Activated CD8-positive, alpha-beta memory T cell treated with anti-CD3 and anti-CD28 coated beads for 1 hour (primary cell): Measurements from ENCODE around the gene EMX1.

ENCODE experiments used
- DNase-seq, 2 donors: peaks; one replicate each; pipeline ENCODE4 v3.0.0-alpha.2; 2020; ENCODE audit warnings: low read depth in 1 of 2; ENCODE audit errors: extremely low read depth in 1 of 2

EMX1 gene

DNA sequence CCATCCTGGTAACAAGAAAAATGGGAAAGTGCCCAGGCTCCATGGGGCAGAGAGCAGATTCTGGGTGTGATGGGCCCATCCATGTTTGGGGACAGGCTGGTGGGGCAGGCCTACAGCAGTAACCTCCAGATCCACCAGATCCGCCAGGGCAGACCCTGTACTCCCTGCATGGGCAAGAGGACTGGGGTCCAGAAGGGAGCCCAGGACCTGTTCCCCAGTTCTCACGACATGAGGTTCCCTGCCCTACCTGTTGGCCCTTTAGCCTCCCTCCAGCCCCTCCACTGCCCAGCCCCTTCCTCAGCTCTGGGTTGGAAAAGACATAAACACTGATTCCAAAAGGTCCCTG is 38.7 kb downstream of the EMX1 start:
- no peak for DNase-seq

DNA sequence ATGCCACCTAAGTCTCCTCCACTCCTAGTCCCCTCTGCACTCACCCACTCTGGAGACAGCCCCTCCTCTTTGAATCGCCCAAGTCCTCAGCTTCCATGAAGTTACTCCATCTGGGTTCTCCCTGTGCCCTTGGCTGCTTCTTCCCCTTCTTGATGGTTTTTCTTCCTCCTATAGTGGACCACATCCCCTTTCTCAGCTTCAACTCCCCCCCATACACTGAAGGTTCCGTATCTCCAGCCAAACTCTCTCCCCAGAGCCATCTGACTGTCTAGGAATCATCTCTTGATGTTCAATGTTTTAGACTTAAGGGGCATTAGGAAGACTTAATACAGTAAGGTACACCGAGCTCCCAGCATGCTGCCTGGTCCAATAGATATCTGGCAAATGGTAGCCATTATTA is 39.6 kb downstream of the EMX1 start:
- DNase-seq = no peak

DNA sequence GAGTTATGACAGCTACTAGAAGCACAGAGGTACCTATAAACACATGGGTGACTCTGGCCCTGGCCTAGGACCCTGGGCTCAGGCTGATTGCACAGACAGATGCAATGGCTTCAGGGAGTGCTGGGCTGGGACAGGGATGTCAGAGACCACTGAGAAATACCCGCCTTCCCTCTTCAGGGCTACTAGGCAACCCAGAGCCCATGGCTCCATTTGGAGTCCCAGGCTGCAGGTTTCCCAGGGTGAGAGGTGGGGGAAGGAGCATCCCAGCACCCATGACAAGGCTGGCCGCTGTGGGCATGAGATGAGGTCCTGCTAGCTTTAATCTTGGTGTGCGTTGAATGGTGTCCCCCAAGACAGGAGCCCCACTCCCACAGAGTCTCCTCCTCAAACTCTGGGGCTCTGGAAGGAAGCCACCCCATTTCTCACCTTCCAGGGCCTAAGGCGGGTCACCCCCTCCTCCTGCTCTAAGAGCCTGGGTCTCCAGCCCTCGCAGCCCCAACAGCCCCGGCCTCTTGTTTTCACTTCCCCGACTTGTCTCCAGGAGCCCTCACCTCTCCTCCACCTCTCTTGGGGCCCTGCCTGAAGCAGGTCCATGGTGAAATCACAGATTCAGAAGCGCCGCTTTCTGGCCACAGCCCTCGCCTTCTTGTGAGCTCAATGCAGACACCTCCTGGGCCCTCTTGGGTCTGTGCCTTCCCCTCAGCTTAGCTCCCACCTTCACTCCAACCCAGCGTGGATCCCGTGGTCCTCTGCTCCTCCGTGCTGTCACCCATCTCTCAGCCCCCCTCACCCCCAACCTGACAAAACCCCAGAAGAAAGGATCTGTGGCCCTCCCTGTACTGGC is 41.4 kb downstream of the EMX1 start:
- no peak for DNase-seq

DNA sequence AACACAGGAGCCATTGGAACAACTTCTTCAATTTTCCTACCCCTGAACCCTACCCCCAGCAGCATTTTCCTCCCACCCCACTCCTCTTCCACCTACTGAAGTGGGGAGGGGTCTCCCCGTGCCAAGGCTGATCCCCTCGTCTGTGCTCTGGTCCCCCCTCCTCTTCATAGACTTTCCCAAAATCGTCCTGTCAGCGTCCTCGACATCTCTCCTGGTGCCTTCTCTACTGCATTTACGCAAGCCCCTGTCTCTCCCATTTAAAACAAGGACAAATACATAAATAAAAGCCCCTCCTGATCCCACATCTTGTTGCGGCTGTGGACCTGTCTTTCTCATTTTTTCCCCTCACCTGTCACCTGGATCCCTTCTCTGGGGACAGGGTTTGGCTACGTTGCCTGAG is 42.2 kb downstream of the EMX1 start:
- no peak for DNase-seq

DNA sequence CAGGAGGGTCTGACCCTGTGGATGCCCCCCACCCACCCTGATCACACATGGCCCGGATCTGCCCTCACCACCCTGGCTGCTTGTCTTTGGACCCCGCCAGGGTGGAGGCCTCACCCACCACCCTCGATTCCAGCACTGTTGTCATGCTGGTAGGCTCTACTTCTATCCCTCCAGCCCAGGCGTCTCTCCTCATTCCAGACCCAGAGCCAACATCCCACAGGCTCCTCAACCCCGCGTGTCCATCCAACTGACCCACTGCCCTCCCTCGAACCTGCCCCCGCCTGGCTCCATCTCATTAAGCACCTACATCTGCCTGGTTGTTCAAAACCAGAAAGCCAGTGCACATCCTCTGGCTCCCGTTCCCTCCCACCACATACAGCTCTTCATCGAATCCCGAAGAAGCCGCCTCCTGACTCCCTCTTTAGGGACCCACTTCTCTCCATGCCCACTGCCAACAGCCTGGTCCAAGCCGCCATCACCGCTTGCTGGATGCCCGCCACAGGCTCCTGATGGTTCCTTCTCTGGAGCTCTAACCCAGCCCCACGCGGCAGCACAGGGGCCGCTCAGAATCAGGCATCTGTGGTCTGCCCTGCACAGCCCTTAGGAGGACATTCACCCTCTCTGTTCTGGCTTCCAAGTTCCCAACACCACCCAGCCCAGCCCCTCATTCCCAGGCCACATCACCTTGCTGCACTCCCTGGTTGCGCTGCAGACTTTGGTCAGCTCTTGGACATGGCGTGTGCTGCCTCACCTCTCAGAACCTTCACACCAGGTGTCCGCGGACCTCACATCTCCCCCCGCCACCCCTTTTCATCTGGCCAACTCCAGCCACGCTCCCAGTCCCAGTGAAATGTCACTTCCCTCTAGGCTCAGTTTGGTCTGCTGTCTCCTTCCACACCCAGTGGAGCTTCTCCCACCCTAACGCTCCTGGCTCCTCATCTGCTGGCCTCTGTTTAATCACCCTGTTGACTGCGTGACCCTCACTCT is 43.0 kb downstream of the EMX1 start:
- no peak for DNase-seq

DNA sequence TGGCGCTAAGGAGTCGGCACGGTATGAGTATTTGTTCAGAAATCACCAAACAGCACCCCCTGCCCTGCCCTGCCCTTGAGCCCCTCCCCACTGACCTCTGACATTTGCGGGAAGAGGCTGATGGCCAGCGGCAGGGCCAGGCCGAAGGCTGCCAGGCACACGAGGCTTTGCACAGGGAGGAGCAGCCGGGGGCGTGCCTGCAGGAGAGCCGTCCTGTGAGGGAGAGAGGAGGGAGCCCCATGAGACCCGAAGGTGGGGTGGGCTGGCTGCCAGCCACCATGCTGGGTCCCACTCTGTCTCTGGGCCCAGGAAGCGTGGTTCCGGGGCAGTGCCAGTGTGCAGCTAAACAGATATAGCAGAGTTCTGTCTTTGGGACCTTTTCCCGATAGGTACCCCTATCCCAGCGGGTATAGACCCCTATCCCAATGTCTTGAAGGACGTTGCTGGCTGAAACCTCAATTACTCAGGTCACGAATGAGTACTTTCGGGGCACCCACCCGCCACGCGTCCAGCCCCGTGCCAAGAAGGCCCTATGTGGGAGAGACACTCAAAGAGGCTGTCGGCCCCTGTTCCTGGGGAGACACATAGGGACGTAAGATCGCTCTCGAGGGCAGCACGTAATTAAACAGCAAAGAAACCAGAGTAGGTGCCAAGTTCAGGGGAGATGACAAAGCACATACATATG is 43.9 kb downstream of the EMX1 start:
- DNase-seq = no peak

DNA sequence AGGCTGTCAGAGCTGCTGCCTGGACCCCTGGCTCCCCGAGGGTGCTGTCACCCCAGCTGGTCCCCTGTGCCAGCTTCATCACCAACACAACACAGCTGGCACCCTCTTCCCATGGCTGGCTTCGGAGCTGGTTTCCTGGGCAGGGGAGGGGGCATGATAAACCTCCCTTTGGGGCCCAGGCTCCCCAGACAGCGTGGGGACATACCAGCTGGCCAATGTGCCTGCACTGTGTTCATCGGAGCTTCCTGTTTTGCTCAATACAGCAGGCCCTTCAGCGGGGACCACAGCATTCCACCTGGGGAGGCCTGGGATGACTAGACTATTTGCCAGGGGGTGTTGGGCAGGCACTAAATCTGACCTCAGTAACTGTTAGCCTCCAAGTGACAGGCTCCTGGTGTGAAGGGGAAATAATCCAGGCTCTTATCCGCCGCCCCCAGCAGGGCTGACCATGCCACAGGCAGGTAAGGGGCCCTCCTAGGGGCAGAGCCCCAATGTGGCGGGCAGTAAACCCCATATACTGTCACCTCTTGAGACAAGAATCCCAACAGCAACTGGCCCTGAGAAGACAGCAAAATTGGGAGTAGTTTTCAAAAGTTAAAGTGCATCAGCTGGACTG is 44.6 kb downstream of the EMX1 start:
- DNase-seq = no peak

DNA sequence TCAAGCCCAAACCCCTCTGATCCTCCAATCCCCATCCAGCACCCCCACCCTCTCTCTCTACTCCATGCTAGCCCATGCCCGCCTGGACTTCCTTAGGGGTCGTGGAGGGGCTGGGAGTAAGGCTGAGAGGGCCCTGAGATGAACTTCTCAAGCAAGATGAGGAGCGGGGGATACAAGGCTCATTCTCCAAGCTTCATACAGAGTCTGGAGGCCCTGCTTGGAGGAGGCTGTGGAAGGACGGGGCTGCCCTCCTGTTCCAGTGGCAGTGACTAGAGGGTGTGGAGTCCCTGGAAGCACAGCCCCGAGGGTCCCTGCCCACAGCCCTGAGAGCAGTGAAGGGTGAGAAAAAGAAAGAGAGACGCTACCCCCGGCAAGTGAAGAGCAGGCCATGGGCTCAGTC is 45.6 kb downstream of the EMX1 start:
- DNase-seq = no peak

DNA sequence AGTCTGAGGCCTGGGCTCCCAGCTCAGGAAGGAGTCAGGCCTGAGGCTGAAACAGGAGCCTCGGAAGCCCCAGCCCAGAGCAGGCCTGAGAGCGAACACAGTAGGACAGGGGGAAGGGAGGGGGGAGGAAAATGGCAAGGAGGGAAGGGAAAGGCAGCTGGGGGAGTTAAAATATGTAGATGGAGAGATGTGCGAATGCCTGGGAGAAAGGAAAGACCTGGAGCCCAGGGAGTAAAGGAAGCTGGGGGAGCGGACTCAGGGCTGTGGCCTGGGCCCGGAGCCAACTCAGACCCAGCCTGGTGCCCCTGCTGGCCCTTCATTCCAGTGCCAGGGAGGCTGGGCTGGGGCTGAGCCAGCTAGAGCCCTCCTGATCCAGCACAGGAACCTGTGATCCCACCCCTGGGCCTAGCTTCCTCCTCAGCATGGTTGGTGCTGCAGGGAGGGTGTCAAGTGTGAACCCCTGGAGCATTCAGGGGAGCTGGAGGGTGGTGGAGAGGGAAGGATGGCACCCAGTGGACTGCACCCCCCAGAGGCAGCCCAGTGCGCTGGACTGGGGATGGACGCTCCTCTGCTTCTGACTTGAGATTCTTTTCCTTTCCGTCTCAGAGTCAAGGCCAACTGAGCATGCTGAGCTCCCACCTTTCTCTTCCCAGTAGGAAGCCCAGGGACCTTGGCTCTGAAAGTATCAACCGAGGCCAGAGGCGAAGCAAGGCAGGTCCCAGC is 46.3 kb downstream of the EMX1 start:
- no peak for DNase-seq

DNA sequence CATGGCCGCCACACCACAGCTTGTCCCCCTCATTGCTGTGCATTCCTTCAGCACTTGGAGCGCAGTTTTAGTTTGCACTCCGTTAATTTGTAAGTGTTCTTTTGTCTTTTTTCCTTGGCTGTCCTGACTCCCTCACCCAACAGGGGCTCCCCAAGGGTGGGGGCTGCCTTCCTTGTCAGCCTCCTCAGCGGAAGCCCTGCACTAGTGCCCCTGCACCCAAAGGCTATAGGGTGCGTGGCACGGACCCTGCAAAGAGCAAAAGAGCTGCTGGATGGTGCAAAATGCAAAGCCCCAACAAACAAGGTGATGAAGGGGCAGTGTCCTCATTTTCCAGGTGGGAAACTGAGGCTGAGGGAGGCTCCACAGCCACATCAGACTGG is 46.8 kb downstream of the EMX1 start:
- DNase-seq = no peak

DNA sequence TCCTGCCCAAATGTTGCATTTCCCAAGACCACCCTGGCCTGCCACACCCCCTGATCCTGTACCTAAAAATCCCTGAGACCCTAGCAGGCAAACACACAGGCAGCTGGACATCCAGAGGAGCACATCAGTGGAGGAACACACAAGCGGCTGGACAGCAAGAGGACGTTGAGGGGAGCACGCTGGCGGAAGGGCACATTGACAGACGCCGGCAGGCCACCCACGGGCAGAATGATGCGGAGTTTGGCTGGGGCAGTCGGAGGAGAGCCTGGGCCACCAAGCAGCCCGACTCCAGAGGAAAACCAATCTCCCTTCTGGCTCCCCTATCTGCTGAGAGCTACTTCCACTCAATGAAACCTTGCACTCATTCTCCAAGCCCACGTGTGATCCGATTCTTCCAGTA is 47.7 kb downstream of the EMX1 start:
- no peak for DNase-seq

DNA sequence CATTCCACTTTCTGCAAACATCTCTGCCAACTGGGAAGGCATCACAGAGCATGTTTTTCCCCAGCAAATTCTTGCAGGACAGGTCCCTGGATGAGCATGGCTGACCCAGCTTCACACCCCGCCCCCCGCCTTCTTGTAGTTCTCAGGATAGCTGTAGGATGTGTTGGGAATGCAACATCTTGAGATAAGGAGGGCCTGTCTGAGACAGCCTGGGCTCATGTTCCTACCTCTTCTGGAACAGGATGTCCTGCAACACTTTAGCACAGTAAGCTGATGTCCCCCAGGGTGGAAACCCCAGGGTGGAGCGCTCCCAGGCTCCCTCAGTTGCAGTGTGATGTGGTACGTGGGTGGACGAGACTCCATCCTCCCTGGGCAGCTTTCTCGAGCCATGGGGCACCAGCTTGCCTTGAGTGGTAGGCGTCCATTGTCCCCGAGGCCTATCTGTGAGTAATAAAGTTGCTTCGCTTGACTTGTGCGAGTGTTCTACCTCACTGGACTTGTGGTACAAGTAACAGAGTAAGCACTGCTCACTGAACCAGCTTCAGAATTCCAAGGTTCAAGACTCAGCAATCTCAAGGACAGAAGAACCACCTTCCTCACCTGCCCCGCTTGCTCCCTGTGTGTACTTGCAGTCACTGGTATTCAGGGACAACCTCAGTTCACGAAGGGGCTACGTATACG is 48.6 kb downstream of the EMX1 start:
- DNase-seq = no peak

DNA sequence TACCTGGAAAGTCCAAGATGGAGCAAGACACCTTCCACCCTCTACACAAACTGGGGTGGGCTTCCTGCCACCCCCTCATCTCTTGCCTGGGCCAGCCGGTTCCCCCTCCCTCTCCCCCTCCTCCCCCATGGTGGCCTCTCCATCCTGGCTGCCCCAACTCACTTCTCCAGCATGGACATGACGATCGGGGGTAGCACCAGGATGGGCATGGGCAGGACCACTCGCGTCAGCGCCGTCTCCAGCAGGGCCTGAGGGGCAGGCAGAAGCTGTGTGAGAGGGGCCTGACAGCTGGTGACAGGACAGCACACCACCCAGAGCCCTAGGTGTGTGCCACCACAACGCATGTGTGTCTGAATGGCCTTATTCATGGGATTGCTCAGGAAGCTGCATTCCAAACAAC is 51.0 kb downstream of the EMX1 start:
- no peak for DNase-seq

DNA sequence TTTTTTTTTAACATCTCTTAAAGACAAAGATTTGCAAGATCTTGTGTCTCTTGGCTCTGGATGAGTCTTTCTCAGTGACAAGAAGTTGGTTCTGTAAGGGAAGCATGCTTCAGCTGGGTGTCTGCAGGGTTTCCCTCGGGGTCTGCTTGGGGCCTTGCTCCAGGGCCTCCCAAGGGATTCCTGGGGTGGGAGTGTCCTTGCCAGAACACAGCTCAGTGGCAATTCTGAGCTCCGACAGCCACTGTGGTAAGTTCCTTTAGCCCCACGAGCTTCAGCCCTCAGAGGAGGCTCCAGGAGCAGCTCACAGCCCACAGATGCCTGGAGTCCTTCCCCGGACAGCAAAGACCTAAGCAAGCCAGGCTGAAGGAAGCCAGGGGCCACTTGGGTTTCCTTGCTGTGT is 52.4 kb downstream of the EMX1 start:
- DNase-seq = no peak

DNA sequence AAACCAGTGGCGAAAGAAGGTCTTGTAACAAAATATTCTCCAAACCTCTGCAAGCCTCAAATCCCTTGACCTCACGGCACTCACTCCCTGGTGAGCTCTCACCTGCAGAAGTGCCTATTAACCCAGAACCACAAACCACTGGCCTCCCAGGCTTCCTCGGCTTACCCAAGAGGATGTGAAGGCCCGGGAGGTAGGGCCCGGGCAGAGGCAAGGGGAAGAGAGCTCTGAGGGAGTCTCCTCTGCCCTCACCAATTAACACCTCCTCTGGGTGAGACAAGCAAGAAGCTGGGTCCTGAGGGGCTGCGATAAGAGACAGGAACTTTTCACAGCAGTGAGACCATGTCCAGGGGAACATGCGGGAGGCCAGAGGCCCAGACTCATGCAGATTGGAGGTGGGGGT is 53.7 kb downstream of the EMX1 start:
- no peak for DNase-seq

DNA sequence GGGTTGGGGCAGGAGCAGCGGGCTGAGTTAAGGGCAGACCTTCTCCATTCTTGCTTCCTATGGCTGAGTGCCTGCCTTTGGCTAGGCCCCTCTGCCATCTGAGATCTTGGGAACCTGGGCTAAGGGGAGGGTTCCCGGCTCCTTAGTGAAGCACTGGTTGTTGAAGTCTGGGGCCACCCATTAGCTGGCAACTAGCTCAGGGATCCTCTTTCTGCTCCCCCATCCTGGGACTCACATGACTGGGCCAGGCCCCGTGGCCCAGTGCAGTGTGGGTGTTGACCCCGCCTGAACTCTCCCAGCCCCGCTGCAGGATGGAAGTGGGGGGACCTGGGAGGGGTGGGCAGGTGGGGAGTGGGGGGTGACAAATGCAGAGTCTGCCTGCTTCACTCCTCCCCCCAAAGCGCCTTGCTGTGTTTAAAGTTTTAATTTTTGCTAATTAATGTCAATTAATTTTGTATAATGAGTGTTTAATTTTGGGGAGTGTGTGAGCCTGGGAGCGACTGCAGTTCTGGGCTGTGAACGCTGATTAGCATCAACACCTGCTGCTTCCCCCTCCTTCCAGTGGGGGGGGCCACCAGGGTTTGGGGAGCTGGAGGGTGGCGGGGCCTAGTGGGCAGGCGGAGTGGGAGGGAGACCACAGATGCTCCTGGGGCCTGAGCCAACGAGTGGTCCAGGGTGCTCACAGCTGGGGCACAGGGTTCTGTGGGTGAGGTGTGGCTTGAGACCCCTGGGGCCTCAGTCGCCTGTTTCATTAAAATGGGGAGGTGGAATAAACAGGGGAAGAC is 55.2 kb downstream of the EMX1 start:
- no peak for DNase-seq

DNA sequence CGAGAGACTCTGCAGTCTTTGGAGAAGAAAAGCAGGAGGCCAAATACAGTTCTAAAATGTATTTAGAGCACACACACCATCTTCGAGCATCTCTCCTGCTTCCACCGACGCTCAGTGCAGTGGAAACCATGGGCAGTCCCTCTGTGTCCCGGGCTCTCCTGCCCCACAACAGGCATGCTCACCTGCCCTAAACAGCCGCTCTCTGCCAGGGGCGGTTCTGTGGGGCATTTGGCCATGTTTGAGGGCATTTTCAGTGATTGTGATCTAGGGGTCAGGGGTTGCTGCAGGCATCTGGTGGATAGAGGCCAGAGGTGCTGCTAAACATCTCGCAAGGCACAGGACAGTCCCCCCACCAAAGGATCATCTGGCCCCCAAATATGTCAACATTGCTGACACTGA is 55.8 kb downstream of the EMX1 start:
- DNase-seq = no peak

DNA sequence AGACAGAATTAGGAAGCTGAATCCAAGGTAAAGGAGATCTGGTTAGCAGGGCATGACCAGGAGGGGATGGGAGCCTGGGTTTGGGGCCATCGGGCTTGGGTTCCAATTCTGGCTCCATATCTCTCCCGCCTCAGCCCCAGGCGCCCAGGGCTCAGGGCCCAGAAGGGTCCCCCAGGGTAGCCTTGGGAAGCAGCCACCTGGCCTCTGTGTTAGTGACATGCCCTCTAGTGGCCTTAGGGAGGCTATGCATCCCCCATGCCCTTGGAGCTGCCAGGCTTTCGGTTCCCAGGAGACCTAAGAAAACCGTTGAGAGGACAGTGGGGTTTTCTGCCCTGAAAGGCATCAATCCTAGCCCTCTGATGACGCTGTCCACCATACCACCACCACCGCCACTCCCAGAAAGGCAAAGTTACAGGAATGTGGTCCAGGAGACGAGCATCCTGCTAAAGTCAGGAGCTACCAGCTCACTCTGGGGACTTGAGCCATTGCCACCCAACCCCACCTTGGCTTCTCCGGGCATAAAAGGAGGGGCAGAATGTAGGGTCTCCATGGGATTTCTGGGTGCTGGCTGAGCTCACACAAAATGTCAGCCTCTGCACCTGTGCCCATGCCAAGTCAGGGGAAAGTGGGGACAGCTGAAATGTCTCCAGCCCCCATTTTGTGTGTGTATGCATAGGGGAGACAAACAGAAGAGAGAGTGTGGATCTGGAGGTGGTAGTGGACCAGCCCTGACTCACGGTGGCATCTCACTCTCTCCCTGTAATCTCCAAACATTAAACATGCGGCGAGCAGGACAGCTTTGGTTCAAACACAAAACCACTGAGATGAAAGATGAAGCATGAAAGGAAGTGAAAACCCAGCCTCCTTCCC is 56.5 kb downstream of the EMX1 start:
- DNase-seq = no peak
